GM21447 (cell line): ENCODE data around the gene OR5D16.
"Not testable (repeated sequence)": the region's sequence is repeated elsewhere in the genome, so short reads cannot be mapped to it uniquely, and the experiment has no call there.

ENCODE experiments used
- ATAC-seq: cut with Tn5 transposase; IDR thresholded peaks from one replicate; pipeline ENCODE4 v1.9.1; 2021; ENCODE audit not compliant: unreplicated experiment

The OR5D16 gene

GRCh38 chr11:55838452-55838851 lies at the start of gene OR5D16:
Gene OR5D16 (plus strand): TSS chr11:55838752. CDS start chr11:55838752, 0 bp downstream.
- ATAC-seq = no peak

GRCh38 chr11:55791606-55792005 lies 46.9 kb upstream of the OR5D16 start:
- ATAC-seq = no peak

GRCh38 chr11:55793321-55793720 lies 45.2 kb upstream of the OR5D16 start:
- no peak for ATAC-seq

- no peak for ATAC-seq
Observed at GRCh38 chr11:55795256-55795655, 43.3 kb upstream of the OR5D16 start, which contains the start of gene OR5D14. Gene OR5D14 (plus strand): TSS chr11:55795556. CDS start chr11:55795556, 0 bp downstream.

GRCh38 chr11:55806248-55806647 lies 32.3 kb upstream of the OR5D16 start:
- no peak for ATAC-seq

GRCh38 chr11:55811067-55811466 lies 27.5 kb upstream of the OR5D16 start, which contains the start of gene OR5L1:
Gene OR5L1 (plus strand): TSS chr11:55811367. CDS start chr11:55811467, 100 bp downstream.
- ATAC-seq = no peak

- no peak for ATAC-seq
Observed at GRCh38 chr11:55819330-55819729, 19.2 kb upstream of the OR5D16 start, which contains the start of gene OR5D18. Gene OR5D18 (plus strand): TSS chr11:55819630. CDS start chr11:55819630, 0 bp downstream.

GRCh38 chr11:55826919-55827318 lies 11.6 kb upstream of the OR5D16 start, which contains the start of gene OR5L2:
Gene OR5L2 (plus strand): TSS chr11:55827219. CDS start chr11:55827219, 0 bp downstream.
- no peak for ATAC-seq

GRCh38 chr11:55847453-55847852 lies 8.9 kb downstream of the OR5D16 start:
- ATAC-seq = no peak

GRCh38 chr11:55849037-55849436 lies 10.5 kb downstream of the OR5D16 start:
- no peak for ATAC-seq

- ATAC-seq = no peak
Observed at GRCh38 chr11:55852141-55852540, 13.6 kb downstream of the OR5D16 start.

GRCh38 chr11:55854704-55855103 lies 16.2 kb downstream of the OR5D16 start:
- no peak for ATAC-seq

- not testable (repeated sequence) for ATAC-seq
Observed at GRCh38 chr11:55867354-55867753, 28.8 kb downstream of the OR5D16 start.

- ATAC-seq = not testable (repeated sequence)
Observed at GRCh38 chr11:55872731-55873130, 34.2 kb downstream of the OR5D16 start.

GRCh38 chr11:55873146-55873545 lies 34.6 kb downstream of the OR5D16 start:
- not testable (repeated sequence) for ATAC-seq

- not testable (repeated sequence) for ATAC-seq
Observed at GRCh38 chr11:55882997-55883396, 44.4 kb downstream of the OR5D16 start, which contains the start of gene TRIM51. Gene TRIM51 (plus strand): TSS chr11:55883297. CDS start chr11:55885429, 2,132 bp downstream.

- ATAC-seq = not testable (repeated sequence)
Observed at GRCh38 chr11:55884995-55885394, 46.4 kb downstream of the OR5D16 start.

- not testable (repeated sequence) for ATAC-seq
Observed at GRCh38 chr11:55885481-55885880, 46.9 kb downstream of the OR5D16 start.
